ENCODE data around the gene SCN4B.

- TF ChIP-seq EP300 (IDR thresholded peaks at IDR 0.05; ENCODE audit: borderline replicate concordance in 1 of 2, low read depth in 2 of 2, low read length in 2 of 2) = no peak
- no peak for TF ChIP-seq CTCF (IDR thresholded peaks at IDR 0.05; ENCODE audit: control extremely low read depth in 1 of 3, insufficient read depth in 1 of 3, low read depth in 1 of 3, low read length in 3 of 3)
- TF ChIP-seq EZH2 (IDR thresholded peaks at IDR 0.05; ENCODE audit: low read depth, low read length, severe bottlenecking) = no peak
- no peak for TF ChIP-seq PHF8 (conservative IDR thresholded peaks at IDR 0.05; ENCODE audit: low read depth, low read length)
- no peak for TF ChIP-seq BCL11A (IDR thresholded peaks at IDR 0.05; ENCODE audit: low read depth in 2 of 2, low read length in 2 of 2)
- no peak for TF ChIP-seq SP1 (IDR thresholded peaks at IDR 0.05; ENCODE audit: low read depth, low read length)
- no peak for TF ChIP-seq NRF1 (IDR thresholded peaks at IDR 0.05; ENCODE audit: low read depth, low read length)
- TF ChIP-seq GABPA (IDR thresholded peaks at IDR 0.05; ENCODE audit: borderline replicate concordance, insufficient read depth, low read length) = no peak
- no peak for TF ChIP-seq POLR2AphosphoS5 (IDR thresholded peaks at IDR 0.05; ENCODE audit: low read depth, low read length)
- TF ChIP-seq JUND (IDR thresholded peaks at IDR 0.05; ENCODE audit: low read length) = no peak
- TF ChIP-seq TEAD4 (IDR thresholded peaks at IDR 0.05; ENCODE audit: low read depth, low read length) = no peak
These were observed 19.7 kb upstream of the SCN4B start for GRCh38 chr11:118172356-118172755.

All from H1 (cell line).